Skeletal muscle satellite cell (primary cell): Measurements from ENCODE around the gene RB1.

Experiments used
- H3K27me3 ChIP-seq: 2 replicates; pipeline ENCODE4 v1.7.0; 2013; ENCODE audit warnings: low read length; ENCODE audit not compliant: control insufficient read depth, insufficient read depth
- H3K36me3 ChIP-seq: 2 replicates; pipeline ENCODE4 v1.7.0; 2013; ENCODE audit warnings: mild to moderate bottlenecking, control low read depth, low read length; ENCODE audit not compliant: insufficient read depth
- H3K4me1 ChIP-seq: 2 replicates; pipeline ENCODE4 v1.7.0; 2013; ENCODE audit warnings: low read length; ENCODE audit not compliant: control insufficient read depth, insufficient read depth
- H3K4me2 ChIP-seq: 2 replicates; pipeline ENCODE4 v1.7.0; 2013; ENCODE audit warnings: mild to moderate bottlenecking, low read length
- H3K4me3 ChIP-seq: 2 replicates; pipeline ENCODE4 v1.7.0; 2013; ENCODE audit warnings: low read length
- H3K9ac ChIP-seq: 2 replicates; pipeline ENCODE4 v1.7.0; 2013; ENCODE audit warnings: mild to moderate bottlenecking, low read depth, low read length, moderate library complexity
- H3K9me3 ChIP-seq: replicated peaks from 2 replicates; pipeline ENCODE4 v1.7.0; 2013; ENCODE audit warnings: mild to moderate bottlenecking, control low read depth, low read length

RB1 gene

DNA sequence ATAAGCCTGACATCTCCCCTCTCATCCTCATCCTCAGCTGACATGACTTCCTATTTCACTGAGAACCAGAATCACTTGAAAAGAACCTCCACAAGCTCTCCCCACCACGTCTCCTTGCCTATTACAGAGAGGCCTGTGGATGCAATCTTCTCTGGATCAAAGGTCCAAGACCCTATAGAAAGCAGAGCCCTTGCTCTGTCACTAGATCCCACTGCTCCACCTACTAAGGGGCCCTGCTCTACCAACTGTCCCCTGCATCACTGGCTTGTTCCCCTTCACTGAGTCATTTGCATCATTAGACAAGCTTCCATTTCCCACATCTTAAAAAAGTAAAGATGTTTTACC is 188.5 kb downstream of the RB1 start:
- peak overlapping the region; percentile 72 for H3K4me2 ChIP-seq
- H3K4me1 ChIP-seq, result peaks cover 38% of the 10 kb centered on the region
- no peaks in the 10 kb centered on the region for H3K27me3 ChIP-seq
- H3K4me3 ChIP-seq, result peak overlapping the region; percentile 48
- H3K36me3 ChIP-seq, result no peaks in the 10 kb centered on the region
- H3K9ac ChIP-seq, result peak overlapping the region; percentile 32
- no peaks in the 10 kb centered on the region for H3K9me3 ChIP-seq

DNA sequence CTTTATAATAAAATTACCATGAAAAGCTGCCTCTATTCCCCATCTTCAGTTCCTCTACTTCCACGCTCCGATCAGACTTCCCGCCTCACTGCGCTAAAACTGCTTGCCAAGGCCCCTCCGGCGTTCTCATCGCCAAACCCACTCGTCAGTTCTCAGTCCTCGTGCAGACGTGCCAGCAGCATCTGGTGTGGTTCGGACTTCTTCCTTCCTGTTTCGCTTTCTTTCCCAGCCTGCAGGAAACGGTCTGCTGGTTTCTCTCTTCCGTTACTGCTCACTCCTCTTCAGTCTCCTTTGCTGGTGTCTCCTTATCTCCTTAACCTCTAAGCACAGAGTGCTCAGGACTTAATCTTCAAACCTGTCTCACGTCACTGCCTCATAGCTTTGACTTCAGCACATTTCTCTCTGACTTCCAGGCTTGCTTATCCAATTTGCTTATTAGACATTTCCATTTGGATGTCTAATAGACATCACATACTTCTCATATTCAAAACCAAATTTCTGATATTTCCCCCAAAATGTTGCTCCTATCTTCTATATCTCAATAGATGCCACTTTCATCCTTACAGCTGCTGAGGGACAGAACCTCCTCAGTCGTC is 189.0 kb downstream of the RB1 start:
- Histone ChIP-seq H3K9ac (peak overlapping the region; percentile 32), H3K4me3 (peak overlapping the region; percentile 48), H3K9me3 (no peaks in the 10 kb centered on the region), H3K4me1 (peaks cover 38% of the 10 kb centered on the region), H3K36me3 (no peaks in the 10 kb centered on the region), H3K4me2 (peak overlapping the region; percentile 72), H3K27me3 (no peaks in the 10 kb centered on the region)

DNA sequence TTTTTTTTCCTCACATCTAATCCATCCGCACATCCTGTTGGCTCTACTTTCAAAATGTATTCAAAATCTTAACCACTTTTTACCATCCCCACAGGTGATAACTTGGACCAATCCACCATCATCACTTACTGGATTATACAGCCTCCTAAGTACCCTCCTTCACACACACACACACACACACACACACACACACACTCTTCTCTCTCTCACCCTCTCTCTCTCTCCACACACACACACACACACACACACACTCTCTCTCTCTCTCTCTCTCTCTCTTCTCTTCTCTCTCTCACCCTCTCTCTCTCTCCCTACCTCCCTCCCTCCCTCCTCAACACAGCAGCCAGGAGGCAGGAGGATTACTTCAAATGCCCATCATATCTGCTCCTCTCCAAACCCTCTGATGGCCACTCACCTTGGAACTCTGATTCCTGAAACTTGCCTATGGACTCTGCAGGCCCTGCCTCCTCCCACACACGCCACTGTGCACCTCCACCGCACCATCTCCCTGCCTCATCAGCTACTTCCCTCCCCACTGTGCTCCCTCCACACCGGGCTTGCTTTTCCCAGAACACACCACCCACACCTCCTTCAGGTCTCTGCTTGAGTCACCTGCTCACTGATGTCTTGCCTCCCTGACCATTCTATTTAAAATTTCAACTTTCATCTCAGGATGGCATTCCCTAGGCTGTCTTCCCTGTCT is 189.7 kb downstream of the RB1 start:
- H3K27me3 ChIP-seq, result no peaks in the 10 kb centered on the region
- peak overlapping the region; percentile 32 for H3K9ac ChIP-seq
- no peaks in the 10 kb centered on the region for H3K9me3 ChIP-seq
- H3K4me2 ChIP-seq, result peak overlapping the region; percentile 72
- no peak overlapping the region for H3K4me3 ChIP-seq
- H3K36me3 ChIP-seq, result no peaks in the 10 kb centered on the region
- peaks cover 38% of the 10 kb centered on the region for H3K4me1 ChIP-seq

DNA sequence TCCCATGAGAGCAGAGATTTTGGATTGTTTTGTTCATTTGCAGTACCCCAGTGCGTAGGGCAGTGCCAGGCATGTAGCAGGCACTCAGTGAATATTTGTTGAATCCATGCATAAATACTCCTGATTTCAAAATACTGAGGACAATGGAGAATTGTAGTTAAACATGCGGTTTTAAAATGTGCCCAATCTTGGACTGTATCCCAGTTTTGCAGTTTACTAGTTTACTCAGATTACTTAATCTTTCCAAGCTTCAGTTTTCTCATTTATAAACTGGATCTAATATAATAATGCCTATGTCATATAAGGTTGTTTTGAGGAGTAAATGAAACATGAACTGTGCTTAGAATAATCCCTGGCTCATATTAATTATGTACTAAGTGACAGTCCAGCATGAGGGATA is 190.3 kb downstream of the RB1 start:
- Histone ChIP-seq H3K4me1 (peaks cover 41% of the 10 kb centered on the region), H3K4me3 (no peak overlapping the region), H3K4me2 (peak overlapping the region; percentile 8), H3K27me3 (no peaks in the 10 kb centered on the region), H3K9me3 (no peaks in the 10 kb centered on the region), H3K9ac (no peak overlapping the region), H3K36me3 (no peaks in the 10 kb centered on the region)

DNA sequence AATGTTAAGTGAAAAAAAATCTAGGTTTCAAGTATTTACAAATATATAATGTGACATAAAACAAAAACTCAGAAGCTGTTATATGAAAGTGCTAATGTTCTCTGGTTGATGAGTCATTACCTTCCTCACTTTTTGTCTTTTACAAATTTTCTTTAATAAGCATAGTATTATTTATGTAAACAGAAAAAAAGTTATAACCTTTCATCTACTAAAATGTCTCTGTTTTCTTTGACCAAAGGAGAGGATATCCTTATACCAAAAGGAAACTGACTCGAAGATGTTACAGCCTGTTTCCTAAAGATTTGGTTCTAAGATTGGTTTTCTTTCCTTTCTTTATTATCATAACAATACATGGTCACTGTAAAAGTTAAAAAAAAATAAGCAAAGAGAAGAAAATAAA is 191.3 kb downstream of the RB1 start:
- no peak overlapping the region for H3K9ac ChIP-seq
- peaks cover 51% of the 10 kb centered on the region for H3K4me1 ChIP-seq
- H3K9me3 ChIP-seq, result no peaks in the 10 kb centered on the region
- H3K27me3 ChIP-seq, result no peaks in the 10 kb centered on the region
- no peak overlapping the region for H3K4me2 ChIP-seq
- H3K36me3 ChIP-seq, result no peaks in the 10 kb centered on the region
- H3K4me3 ChIP-seq, result no peak overlapping the region

DNA sequence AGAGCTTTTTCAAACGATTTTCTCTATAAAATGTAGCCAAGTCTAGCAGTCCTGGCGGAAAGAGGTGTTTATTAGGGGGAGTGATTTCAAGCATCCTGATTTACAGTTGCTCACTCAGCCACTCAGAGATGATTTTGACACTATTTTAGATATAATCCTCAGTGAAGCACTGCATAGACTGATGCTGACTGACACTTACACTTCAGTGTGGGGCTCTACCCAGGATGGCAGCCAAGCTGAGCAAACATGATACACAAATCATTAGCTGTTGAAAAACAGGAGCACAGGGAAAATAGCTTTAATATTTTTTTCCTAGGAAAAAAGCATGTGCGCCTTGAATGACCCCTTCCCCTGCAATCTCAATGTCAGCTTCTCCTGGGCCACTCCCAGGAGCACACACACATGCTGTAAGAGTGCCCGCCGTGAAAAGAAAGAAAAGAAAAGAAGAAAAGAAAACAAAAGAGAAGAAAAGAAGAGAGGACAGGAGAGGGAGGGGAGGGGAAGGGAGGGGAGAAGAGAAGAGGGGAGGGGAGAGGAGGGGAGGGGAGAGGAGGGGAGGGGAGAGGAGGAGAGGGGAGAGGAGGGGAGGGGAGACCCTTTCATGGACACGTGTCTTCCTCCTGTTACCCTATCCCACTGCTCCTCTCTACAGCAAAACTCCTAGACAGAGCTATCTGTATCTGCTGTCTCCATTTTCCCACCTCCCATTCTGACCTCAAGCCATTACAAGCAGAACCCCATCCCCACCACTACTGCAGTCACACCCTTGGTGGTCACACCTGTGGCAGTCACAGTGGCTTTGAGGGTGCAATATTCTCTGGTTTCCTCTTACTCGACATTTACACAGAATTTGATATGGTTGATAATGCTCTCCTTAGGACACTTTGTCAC is 193.0 kb downstream of the RB1 start:
- Histone ChIP-seq H3K9me3 (no peaks in the 10 kb centered on the region), H3K9ac (no peak overlapping the region), H3K36me3 (no peaks in the 10 kb centered on the region), H3K4me3 (no peak overlapping the region), H3K4me2 (no peak overlapping the region), H3K27me3 (no peaks in the 10 kb centered on the region), H3K4me1 (peaks cover 52% of the 10 kb centered on the region)

DNA sequence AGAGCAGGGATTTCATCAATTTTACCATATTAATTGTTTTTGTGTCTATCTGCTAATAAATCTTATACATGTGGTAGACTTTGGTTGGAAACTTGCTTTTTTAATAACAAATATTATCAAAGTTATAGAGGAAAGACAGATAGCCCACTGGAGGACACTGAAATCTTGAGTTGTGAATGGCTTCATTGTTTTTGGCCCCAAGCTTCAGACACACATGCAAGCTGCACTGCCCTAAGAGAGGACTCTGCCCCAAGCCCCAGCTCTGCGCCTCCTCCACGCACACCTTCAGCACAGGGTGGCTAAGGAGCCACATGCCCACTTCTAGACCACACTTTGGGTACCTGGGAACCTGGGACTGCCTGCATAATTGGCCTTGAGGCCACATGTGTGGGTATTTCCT is 194.1 kb downstream of the RB1 start:
- Histone ChIP-seq H3K4me1 (peaks cover 48% of the 10 kb centered on the region), H3K36me3 (no peaks in the 10 kb centered on the region), H3K4me2 (no peak overlapping the region), H3K9ac (no peak overlapping the region), H3K27me3 (no peaks in the 10 kb centered on the region), H3K4me3 (no peak overlapping the region), H3K9me3 (no peaks in the 10 kb centered on the region)

DNA sequence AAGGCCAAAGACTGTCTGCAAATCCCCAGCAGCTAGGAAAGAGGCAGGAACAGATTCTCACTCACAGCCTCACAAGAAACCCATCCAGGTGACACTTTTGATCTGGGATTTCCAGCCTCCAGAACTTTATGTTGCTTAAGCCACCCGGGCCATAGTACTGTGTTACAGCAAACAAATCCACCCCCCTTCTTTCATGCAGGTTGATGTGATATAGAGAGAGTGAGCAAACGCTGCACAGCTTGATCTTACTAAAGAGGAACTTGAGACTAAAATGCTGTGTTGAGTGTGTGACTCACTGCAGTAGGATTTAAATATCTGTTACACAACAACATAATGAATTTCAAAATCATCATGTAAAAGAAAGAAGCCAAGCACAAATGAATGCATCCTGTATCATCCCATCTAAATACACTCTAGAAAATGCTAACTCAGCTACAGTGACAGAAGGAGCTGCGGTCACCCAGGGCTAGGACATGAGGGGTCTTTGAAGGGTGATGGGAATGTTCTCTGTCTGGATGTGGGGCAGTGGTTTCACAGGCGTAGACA is 197.2 kb downstream of the RB1 start:
- Histone ChIP-seq H3K36me3 (no peaks in the 10 kb centered on the region), H3K4me3 (no peak overlapping the region), H3K9me3 (no peaks in the 10 kb centered on the region), H3K27me3 (no peaks in the 10 kb centered on the region), H3K4me1 (peaks cover 39% of the 10 kb centered on the region), H3K9ac (peak overlapping the region; percentile 32), H3K4me2 (peak overlapping the region; percentile 35)

DNA sequence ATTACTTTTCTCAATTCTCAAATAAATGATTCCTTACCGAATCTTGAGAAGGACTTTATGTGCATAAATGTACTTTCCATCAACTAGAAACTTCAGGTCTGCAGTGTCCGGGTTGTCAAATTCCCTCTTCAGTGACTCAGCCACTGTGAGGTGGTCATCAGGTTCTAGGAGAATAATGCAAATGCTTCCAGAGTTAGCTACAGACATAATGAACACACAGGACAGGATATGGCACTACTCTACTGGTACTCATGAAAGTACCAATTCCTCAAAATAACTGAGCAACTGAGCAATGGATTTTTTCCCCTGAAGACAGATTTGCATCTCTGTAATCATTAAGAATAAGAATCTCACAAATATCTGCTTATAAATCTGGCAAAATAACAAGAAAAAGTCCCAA is 198.2 kb downstream of the RB1 start:
- Histone ChIP-seq H3K4me2 (no peak overlapping the region), H3K4me1 (peaks cover 49% of the 10 kb centered on the region), H3K9me3 (no peaks in the 10 kb centered on the region), H3K9ac (no peak overlapping the region), H3K36me3 (no peaks in the 10 kb centered on the region), H3K4me3 (no peak overlapping the region), H3K27me3 (no peaks in the 10 kb centered on the region)

DNA sequence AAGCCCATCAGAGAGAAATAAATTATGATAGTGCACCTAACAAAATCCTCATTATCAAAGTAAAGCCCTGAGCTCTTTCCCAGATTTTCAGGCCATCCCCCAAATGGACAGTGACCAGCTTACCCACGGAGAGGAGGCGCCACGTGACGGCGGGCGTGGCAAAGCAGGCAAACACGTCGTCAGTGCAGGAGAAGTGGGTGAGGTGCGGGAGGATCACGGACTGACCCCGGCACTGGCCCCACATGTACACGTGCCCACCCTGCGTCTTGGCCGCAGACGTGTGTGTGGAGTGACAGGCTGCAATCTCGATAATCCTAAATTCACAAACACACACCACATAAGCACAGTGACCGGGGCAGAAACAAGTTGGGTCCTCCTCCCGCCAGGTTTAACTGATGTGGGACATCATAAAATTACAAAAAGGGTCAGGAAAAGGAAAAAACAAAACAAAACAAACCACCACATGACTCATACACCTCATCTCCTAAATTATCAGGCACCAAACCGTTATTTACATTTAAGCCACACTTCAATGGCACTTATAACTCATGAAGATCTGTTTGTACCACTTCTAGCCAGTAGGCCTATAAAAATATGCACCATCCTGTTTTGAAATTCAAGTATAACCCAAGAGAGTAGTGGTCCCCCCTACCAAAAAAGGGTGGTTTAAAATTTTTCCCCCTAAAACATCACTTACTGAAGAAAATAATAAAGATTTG is 199.2 kb downstream of the RB1 start:
- no peaks in the 10 kb centered on the region for H3K9me3 ChIP-seq

DNA sequence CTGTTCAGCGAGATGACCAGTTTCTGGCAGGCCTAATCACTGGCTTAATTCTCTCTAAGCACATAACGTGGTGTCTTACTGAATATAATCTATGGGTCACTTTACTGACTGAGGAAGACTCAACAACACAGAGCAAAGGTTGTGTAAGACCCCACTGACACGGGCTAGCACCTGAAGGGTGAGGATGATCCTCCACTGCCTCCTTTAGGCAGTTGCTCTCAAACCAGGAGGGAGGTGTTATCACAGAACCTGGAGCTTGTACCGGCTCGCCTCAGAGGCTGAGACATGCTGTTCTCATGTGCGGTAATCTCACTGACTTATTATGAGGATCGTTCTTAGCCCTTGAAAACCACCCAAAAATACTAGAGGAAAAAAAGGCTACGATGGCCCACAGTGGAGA is 201.1 kb downstream of the RB1 start:
- H3K4me1 ChIP-seq, result peaks cover 40% of the 10 kb centered on the region
- no peak overlapping the region for H3K4me2 ChIP-seq
- H3K36me3 ChIP-seq, result no peaks in the 10 kb centered on the region
- no peaks in the 10 kb centered on the region for H3K27me3 ChIP-seq
- no peaks in the 10 kb centered on the region for H3K9me3 ChIP-seq
- no peak overlapping the region for H3K9ac ChIP-seq
- H3K4me3 ChIP-seq, result no peak overlapping the region

More for the DNA sequence above, 199.2 kb downstream of the RB1 start:
- Histone ChIP-seq H3K27me3 (no peaks in the 10 kb centered on the region), H3K4me2 (no peak overlapping the region), H3K9ac (no peak overlapping the region), H3K4me3 (no peak overlapping the region), H3K36me3 (no peaks in the 10 kb centered on the region), H3K4me1 (peaks cover 51% of the 10 kb centered on the region)
